Gastroesophageal sphincter (tissue), 4 donors: ENCODE measurements around the gene ZNF101. TPM values are rescaled to one million over a fixed set of nuclear protein-coding genes. Genes with fewer than 3 reads are reported as not detected.

Experiments used
- ATAC-seq: fragments of 150-250 bp; one replicate; pipeline ENCODE4 v1.9.1; 2016; ENCODE audit warnings: mild to moderate bottlenecking, moderate library complexity
- H3K27ac ChIP-seq, 4 donors: fragments of 200-600 bp; sonication (generic) in 3 of 4; 1 replicate in 3 of 4; 2 replicates in 1 of 4; pipeline ENCODE4 v1.5.1; 2016 to 2019
- H3K27me3 ChIP-seq: fragments of 200-600 bp; sonication (generic); one replicate; pipeline ENCODE4 v1.5.1; 2019
- H3K36me3 ChIP-seq, 2 donors: fragments of 200-600 bp; sonication (generic); one replicate each; pipeline ENCODE4 v1.5.1; 2019; ENCODE audit warnings: control low read depth in 1 of 2
- H3K4me1 ChIP-seq, 3 donors: fragments of 200-600 bp; sonication (generic); 1 replicate in 2 of 3; 2 replicates in 1 of 3; pipeline ENCODE4 v1.5.1; 2016 to 2019; ENCODE audit warnings: control low read depth in 2 of 3
- H3K4me3 ChIP-seq, 2 donors: fragments of 200-600 bp; sonication (generic); one replicate each; pipeline ENCODE4 v1.5.1; 2019; ENCODE audit warnings: mild to moderate bottlenecking in 1 of 2, moderate library complexity in 1 of 2
- H3K9me3 ChIP-seq, 3 donors: fragments of 200-600 bp; sonication (generic); one replicate each; pipeline ENCODE4 v1.5.1; 2017 to 2019; ENCODE audit warnings: control low read depth in 2 of 3
- CTCF ChIP-seq, 4 experiments: fragments of 200-600 bp in 2 of 4; fragments of 450-650 bp in 2 of 4; sonication (generic) in 1 of 4; IDR thresholded peaks; one replicate each; pipeline ENCODE4 v1.5.1; 2017 to 2019; ENCODE audit warnings: antibody characterized with exemption in 4 of 4, mild to moderate bottlenecking in 2 of 4, moderate library complexity in 2 of 4
- EP300 ChIP-seq: sonication (generic); formaldehyde crosslinking; IDR thresholded peaks from one replicate; pipeline ENCODE4 v1.6.1; 2017; ENCODE audit warnings: antibody characterized with exemption, mild to moderate bottlenecking
- POLR2A ChIP-seq, 2 donors: fragments of 450-650 bp; IDR thresholded peaks; one replicate each; pipeline ENCODE4 v1.6.1; 2017; ENCODE audit warnings: antibody characterized with exemption in 2 of 2, mild to moderate bottlenecking in 2 of 2, moderate library complexity in 1 of 2
- POLR2AphosphoS5 ChIP-seq: sonication (generic); formaldehyde crosslinking; IDR thresholded peaks from one replicate; pipeline ENCODE4 v1.6.1; 2017; ENCODE audit warnings: antibody characterized with exemption
- WGBS, 2 donors: methylation state at CpG; one replicate each; pipeline ENCODE4 v1.1.5; 2018; ENCODE audit warnings: low coverage in 1 of 2; 5-methylcytosine and 5-hydroxymethylcytosine counted together
- total RNA-seq, 4 donors: library from RNA; depleted of rRNA; stranded (reverse); fragments of >200 nt; gene quantifications; one replicate each; pipeline ENCODE4 v1.1.0, GENCODE V29; 2016

Gene ZNF101
- total RNA-seq, 4 donors from 2014 or later: 2.5 to 7.6 (median 4.4) TPM

GRCh38 chr19:19626516-19627472 lies 41.8 kb upstream of the ZNF101 start:
- peaks cover 30% of the 10 kb centered on the region for H3K27me3 ChIP-seq
- WGBS, 2 donors: 87 to 100% methylated on average over 1 to 9 of the region's 48 CpGs
- no peak overlapping the region for H3K4me3 ChIP-seq
- H3K4me1 ChIP-seq: peaks cover 0 to 19% (median 13%) of the 10 kb centered on the region in 3 donors
- H3K9me3 ChIP-seq: no peaks in the 10 kb centered on the region
- ATAC-seq: no peak
- no peak overlapping the region for H3K27ac ChIP-seq
- H3K36me3 ChIP-seq: no peaks in the 10 kb centered on the region
- no peak for TF ChIP-seq CTCF (IDR thresholded peaks at IDR 0.05)
- no peak for TF ChIP-seq EP300
- no peak for TF ChIP-seq POLR2AphosphoS5
- no peak for TF ChIP-seq POLR2A (IDR thresholded peaks at IDR 0.05)

DNA sequence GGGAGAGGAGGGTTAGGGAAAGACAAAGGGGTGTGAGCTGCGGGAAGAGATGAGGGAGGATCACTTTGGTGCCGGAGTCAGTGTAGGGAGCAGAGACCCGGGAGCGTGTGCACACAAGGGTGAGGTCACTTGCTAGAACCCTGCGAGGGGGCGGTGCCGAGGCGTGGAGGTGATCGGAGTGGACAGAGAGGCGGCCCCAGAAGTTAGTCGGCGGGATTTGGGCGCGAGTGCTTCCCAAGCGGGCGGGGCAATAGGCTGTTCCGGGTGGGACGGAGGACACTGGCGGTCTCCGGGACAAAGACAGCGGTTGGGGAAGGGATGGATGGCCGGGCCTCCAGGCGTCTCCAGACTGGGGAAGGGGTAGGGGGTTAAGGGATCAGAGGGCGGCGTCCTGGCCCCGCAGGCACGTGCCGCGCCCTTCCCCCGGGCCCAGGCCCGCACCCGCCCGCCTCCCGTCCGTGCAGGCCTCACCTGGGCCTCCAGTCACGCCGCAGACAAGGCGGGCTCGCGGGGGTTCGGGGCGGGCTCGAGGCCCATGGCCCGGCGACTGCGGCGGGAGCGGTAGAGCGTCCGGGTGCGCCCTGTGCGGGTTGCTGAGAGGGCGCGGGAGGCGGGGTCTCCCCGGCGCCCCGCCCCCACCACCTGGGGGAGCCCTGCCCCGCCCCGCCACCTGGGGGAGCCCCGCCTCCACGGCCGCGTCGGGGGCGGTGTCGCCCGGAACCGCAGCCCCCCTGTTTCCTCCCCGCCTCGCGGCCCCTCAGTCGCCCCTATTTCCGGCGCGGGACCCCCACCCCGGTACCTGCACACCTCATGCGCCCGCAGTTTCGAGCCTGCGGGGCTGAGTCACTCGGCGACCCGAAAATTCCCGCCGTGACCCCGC lies 40.8 kb upstream of the ZNF101 start, which contains the start of gene LPAR2:
LPAR2 (minus strand) TSS at position 600 of the 880 bp plus-strand sequence. CDS start 945 bp downstream, outside the sequence.
- H3K36me3 ChIP-seq: no peaks in the 10 kb centered on the region
- TF ChIP-seq CTCF (IDR thresholded peaks at IDR 0.05) (no peak), POLR2A (IDR thresholded peaks at IDR 0.05) (no peak), POLR2AphosphoS5 (no peak), EP300 (no peak)
- peaks cover 30% of the 10 kb centered on the region for H3K27me3 ChIP-seq
- peak; percentile 25 for ATAC-seq
- H3K9me3 ChIP-seq: no peaks in the 10 kb centered on the region
- H3K27ac ChIP-seq: peak within 1 kb of the TSS in 1 of 4 donors; percentile 22
- 1 to 18% methylated on average over 4 to 20 of the region's 87 CpGs for WGBS, 2 donors
- peaks cover 0 to 19% (median 13%) of the 10 kb centered on the region in 3 donors for H3K4me1 ChIP-seq
- H3K4me3 ChIP-seq: peak within 1 kb of the TSS in 1 of 2 donors; percentile 55

DNA sequence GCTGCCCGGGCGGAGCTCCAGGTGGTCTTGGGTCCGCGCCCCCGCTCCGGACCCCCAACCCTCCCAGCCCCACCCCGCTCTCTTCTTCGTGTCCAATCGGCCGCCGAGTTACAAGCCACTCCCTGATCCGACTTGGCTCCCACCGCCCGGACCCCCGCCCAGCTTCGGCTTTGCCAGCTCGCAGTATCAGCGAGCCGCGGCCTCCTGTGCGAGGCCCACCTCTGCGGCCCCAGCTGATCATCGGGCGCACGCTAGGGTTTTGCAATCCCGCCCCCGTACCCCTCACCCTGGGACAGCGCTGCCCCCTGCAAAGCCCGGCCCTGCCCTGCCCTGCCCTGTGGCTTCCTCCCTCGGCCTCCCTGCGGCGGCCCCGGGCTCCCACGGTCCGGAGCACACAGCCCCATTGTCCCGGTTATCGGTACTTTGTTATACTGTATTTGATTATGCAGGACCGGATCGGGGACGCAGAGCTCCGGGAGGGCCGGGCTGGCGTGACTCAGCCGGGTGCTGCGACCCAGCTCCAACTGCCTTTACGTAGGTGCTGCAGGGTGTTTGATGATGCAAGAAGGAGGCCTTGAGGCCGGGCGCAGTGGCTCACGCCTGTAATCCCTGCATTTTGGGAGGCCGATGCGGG lies 40.0 kb upstream of the ZNF101 start:
- TF ChIP-seq POLR2AphosphoS5: no peak
- TF ChIP-seq POLR2A (IDR thresholded peaks at IDR 0.05): no peak
- no peak for TF ChIP-seq CTCF (IDR thresholded peaks at IDR 0.05)
- TF ChIP-seq EP300: no peak
- WGBS, 2 donors: no CpG with 5 or more reads among the region's 51 CpGs
- Histone ChIP-seq H3K27ac (peak overlapping the region in 1 of 4 donors; percentile 22), H3K9me3 (no peaks in the 10 kb centered on the region), H3K4me3 (peak overlapping the region in 1 of 2 donors; percentile 55), H3K4me1 (peaks cover 0 to 19% (median 13%) of the 10 kb centered on the region in 3 donors), H3K36me3 (peaks cover 0 to 5% of the 10 kb centered on the region in 2 donors), H3K27me3 (peaks cover 30% of the 10 kb centered on the region)
- ATAC-seq: no peak

DNA sequence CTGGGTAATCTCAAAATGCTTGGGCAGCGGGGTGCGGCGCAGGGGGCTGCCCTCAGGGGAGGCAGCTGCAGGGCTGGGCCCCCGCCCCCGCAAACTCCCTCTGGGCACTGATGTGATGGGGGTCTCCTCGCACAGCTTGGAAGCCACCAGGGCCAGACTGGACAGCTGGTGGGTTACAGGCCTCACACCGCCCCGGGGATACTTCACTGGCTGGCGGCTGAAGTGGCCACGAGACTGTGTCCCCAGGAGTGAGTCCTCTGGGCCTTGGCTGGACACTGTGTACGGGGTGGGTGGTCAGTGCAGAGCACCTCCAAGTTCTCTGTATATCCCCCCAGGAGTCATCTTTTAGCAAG lies 38.6 kb upstream of the ZNF101 start:
- Histone ChIP-seq H3K27ac (no peak overlapping the region), H3K36me3 (peaks cover 0 to 19% of the 10 kb centered on the region in 2 donors), H3K9me3 (no peaks in the 10 kb centered on the region), H3K27me3 (peaks cover 30% of the 10 kb centered on the region), H3K4me1 (peaks cover 0 to 19% (median 13%) of the 10 kb centered on the region in 3 donors), H3K4me3 (no peak overlapping the region)
- no peak for ATAC-seq
- TF ChIP-seq EP300 (no peak), CTCF (IDR thresholded peaks at IDR 0.05) (no peak), POLR2AphosphoS5 (no peak), POLR2A (IDR thresholded peaks at IDR 0.05) (no peak)
- 87% methylated on average over 3 of the region's 11 CpGs; no CpG with 5 or more reads in 1 of the 2 donors for WGBS, 2 donors
